Right forelimb (tissue), 1 donor: ENCODE data around the gene METRNL.

Experiments
- DNase-seq: peaks from one replicate; pipeline ENCODE4 v3.0.0-alpha.2; 2018

The METRNL gene

GRCh38 chr17:83081684-83082201 lies 2.3 kb downstream of the METRNL start:
- no peak for DNase-seq

DNA sequence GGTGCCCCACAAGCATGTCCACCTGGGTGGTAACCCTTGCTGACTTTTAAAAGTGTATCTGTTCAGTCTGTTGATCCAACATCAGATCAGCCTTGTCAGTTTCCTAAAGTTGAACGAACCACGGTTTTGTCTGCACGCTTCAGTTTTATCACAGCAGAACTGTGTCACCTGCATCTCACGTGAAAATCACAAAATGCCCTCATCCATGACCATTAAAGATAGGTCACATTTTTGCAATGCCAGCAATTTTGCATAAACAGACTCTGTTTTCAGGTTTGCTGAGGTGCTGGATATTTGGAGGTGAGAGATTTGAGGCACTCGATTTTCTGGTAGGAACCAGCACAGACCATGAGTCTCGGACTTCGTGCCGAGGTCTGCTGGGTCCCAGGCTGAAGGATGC lies 3.0 kb downstream of the METRNL start:
- DNase-seq: no peak

GRCh38 chr17:83082909-83083367 lies 3.5 kb downstream of the METRNL start:
- DNase-seq: no peak

- DNase-seq: peak; percentile 81
These were observed 4.2 kb downstream of the METRNL start for GRCh38 chr17:83083368-83084201.

DNA sequence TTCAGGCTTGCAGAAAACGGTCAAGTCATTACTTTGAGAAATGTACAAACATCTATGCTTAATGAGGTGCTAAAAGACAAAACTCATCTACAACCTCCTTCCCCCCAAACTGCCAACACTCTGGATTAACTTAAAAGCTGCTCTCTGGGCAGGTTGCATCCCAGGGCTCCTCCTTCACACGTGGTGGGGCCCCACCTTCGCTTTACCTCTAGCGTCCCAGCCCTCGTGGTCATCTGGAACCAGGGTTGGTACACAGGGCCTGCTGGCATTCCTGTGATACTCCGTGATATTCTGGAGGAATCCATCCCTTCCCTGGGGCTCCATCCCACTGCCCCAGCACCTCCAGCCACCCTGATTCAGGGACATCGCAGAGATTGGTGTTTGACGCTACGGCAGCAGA lies 4.8 kb downstream of the METRNL start:
- no peak for DNase-seq

DNA sequence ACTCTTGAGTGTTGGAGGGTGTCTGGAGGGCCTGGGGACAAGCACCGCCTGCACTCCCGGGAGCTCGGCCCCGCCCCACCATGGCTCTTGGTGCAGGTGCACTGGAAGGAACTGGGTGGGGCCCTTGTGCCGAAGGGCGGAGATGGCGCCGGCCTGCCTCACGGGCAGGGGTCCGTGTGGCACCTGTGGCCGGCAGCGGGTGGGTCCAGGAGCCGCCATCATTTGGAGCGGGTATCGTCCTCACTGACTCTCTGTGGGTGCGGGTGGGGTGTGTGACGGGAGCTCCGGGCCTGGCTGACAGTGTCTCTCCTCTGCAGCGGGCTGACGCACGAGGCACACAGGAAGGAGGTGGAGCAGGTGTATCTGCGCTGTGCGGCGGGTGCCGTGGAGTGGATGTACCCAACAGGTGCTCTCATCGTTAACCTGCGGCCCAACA lies 5.2 kb downstream of the METRNL start:
- no peak for DNase-seq

DNA sequence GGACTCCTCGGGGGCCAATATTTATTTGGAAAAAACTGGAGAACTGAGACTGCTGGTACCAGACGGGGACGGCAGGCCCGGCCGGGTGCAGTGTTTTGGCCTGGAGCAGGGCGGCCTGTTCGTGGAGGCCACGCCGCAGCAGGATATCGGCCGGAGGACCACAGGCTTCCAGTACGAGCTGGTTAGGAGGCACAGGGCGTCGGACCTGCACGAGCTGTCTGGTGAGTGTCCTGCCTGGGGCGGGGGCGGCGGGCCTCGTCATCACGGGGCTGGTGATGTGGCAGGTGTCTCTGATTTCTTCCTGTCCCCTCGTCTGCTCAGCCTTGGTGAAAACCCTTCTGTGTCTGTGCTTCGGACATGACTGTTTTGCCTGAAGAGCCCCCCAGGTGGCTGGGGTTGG lies 5.7 kb downstream of the METRNL start:
- no peak for DNase-seq

DNA sequence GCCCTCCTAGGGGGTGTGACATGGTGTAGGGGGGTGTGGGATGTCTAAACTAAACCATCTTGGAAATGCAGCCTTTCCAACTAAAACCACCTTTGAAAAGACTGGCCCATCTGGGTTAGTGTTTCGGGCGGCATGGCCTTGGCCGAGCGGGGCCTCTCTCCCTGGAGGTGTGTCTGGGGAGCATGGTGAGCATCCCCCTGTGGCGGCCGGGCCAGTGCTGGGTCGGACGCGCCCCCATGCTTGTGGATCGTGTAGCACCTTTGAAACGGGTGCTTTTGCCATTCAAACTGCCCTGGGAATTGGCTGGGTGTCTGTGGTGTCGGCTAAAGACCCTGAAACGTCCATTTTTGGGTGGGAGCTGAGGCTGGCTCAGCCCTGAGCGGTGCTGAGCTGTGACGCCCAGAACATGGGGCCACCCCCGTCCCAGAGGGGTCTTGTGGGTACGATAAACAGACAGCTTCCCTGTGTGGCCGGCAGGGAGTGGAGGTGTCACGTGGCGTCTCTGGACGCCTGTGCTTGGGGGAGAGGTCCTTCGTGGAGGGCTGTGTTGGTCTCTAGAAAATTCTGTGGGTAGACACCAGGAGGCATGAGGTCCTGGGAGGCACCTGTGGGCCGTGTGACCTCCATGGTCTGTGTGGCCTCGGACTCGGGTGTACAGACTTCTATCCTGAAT lies 6.3 kb downstream of the METRNL start:
- no peak for DNase-seq

GRCh38 chr17:83086199-83086880 lies 6.9 kb downstream of the METRNL start:
- DNase-seq: no peak

- no peak for DNase-seq
These were observed 7.7 kb downstream of the METRNL start for GRCh38 chr17:83086907-83087787.

DNA sequence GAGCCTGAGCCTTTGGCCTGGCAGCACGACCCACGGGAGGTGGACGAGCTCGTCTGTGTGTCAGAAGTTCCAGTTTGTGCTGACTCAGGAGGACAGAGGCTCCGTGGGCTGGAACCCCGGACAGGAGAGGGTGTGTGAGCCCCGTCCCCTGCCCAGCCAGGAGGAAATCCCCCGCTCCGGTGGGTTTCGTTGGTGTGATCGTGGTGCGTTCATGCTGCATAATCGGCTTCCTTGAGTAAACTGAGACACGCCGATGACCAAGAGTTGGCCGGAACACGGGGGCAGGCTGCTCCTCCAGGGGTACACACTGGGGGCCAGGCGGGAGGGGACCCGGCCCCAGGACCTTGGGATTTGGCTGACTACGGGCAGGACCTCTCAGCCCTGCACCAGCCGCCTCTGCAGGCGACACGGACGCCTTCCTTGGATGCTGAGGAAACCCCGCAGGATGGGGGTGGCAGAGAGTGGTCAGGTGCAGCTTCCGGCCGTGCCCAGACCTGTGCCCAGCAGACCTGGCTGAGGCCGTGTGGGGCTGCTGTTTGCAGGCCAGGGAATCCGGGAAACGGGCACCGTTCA lies 8.5 kb downstream of the METRNL start:
- no peak for DNase-seq

- DNase-seq: no peak
These were observed 9.0 kb downstream of the METRNL start for GRCh38 chr17:83088451-83088850.

DNA sequence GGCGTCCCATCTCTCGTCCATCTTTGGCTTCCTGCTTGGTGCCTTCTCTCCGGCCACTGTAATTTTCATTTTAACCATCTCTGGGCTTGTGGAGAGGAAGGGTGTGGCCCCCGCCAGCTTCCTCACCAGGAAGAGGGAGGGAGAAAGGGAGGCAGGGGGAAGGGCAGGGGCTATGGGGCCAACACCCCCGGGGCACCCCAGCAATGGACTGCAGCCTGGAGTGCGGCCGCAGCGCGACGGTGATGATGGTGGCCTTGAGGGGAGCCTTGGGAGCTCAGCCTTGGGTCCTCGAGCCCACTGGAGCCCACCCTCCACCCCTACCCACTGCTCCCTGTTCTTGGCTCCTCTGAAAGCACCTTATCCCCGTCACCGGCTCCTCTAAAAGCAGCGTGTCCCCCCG lies 9.5 kb downstream of the METRNL start:
- DNase-seq: no peak

GRCh38 chr17:83089328-83090132 lies 10.1 kb downstream of the METRNL start:
- no peak for DNase-seq

- DNase-seq: no peak
These were observed 11.2 kb downstream of the METRNL start for GRCh38 chr17:83090444-83091256.

DNA sequence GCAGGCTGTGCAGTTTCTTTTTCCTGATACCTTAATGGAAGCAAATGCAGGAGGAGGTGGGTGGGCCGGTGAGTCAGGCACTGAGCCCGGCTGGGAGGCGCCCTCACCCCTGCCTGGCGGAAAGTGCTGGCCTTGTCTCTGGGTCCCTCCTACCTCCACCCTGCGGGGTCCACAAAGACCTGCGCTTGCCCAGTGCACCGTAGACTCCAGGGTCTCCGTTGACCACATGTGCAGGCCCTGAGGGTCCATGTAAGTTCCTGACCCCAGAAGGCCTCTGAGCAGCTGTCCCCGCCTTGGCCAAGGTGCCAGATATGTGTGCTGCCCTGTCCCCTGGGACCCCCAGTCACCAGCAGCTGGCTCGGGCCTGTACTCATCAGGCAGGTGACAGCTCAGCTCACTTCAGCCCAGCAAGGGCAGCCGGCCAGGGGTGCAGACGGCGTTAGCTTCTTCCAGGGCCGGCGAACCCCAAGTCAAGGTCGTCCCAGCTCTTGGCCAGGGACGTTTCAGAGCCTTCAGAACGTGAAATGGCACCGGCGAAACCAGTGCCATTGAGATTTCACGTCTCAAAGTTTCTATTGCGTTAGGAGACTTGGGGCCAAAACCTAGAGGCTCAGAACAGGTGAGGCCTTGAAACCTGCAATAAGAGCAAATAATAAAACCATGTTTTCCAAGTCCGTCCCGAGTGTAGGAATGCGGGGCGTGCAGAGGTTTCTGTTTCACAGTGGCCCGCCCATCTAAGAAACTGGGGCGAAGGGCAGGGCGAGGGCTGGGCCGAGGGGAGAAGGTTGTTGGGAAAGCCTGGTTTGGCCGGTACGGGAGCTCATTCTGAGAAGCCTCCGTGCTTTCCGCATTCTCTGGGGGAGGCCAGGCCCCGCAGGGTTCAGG lies 12.1 kb downstream of the METRNL start:
- DNase-seq: no peak

DNA sequence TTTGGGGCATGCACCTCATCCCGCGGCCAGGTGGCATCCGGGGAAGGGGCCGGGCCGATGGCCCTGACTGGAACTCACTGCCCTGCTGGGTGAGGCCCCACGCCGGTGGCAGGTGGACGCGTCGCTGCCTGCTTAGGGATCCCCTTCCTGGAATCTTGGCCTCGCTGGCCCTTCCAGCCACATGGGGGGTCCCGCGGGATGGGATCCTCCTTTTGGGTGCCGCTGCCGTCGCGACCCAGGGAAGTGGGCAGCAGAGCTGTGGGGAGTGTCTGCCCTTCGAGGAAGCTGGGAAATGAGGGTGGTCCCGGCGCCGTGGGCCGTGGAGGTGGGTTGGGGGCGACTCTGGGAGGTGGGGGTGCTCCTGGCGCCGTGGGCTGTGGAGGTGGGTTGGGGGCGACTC lies 12.8 kb downstream of the METRNL start:
- DNase-seq: no peak

- no peak for DNase-seq
These were observed 13.5 kb downstream of the METRNL start for GRCh38 chr17:83092931-83093330.

- no peak for DNase-seq
These were observed 14.1 kb downstream of the METRNL start for GRCh38 chr17:83093506-83093905.
